ENCODE results near the gene TSLP.

TSLP gene

DNA sequence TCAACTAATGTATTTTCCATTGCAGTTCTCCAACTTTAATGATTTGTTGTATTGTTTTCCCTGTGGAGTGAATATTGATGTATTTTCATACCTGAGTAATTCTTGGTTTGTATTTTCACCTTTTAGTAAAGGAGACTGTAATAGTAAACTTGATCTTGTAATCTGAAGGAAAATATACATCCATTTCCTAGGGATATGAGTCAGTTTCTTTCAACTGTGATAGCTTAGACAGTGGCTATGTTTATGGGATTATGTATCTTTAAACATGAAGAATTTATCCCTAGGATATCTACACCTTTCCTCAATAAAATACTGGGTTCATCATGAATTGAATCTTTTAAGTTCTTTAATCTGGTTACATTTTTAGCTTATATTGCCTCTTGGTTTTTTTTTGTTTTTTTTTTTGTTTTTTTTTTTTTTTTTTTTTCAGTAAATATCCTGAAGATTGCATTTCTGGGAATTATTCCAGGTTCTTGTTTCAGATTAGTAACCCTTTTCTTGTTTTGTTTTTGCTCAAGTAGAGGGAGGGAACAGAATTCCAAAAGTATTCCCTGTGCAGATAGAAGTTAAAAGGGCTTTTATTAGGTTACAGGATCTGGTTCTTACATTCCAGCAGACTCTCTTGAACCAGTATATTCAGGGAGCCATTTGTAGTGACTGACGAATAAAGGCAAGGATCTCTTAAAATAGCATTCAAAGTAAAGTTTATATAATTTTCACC lies 27.7 kb downstream of the TSLP start:
- no peak for DNase-seq (ENCODE audit: low spot score)

DNA sequence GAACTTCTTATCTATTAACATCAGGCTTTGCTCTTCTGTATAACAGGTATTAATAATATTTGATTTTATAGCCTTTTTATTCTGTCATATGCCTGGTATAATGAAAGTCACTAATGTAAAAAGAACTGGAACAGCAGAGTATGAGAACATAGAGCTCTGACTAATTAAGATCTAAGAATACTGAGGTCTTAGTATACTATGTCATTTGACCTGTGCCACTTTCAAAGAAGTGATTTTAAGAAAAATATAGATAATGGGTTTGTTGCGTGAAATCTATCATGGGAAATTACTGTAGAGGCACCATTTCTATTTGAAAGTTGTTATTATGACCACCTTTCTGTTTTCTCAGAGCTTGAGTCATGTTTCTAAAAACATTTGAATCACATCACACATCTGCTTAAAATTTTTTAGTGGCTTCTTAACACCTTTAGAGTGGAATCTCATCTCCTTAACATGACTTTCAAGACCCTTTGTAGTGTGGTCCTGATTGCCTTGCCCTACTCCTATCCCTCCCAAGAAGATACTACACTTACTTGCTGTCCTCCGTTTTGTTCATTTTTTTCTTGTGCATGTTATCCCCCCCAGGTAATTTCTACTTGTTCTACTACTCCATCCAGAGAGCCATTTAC lies 34.9 kb downstream of the TSLP start:
- no peak for DNase-seq (ENCODE audit: low spot score)

DNA sequence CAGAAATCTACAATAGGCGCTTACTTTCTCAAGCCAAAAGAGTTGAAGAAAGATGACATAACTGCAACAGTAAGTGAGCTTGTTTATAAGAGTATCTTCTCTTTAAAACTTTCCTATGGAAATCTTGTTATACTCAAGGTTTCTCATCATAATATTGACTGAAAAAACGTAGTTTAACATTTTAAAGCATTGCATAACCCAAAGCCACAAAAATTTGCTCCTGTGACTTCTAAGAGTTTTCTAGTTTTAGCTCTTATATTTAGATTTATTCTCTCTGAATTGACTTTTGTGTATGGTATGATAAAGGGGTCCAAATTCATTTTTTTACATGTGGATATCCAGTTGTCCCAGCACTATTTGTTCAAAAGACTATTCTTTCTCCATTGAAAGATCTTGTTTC lies 35.9 kb downstream of the TSLP start:
- DNase-seq (ENCODE audit: low spot score), result no peak

DNA sequence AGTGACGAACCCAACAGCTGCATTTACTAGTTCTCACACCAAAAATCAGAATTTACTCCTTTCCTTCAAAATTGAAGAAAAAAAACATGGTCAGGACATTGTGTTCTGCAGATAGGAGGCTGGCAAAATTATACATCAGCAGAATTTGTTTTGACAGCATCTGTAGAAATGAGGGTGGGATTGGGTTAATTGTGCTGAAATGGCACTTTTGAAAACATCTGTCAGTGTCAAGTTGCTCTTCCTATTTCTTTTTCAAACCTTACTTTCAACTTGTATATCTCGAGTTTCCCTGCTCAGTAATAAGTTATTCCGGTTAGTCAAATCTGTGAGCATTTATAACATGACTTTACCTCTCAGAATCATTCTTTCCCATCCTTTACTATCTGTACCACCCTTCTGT lies 40.4 kb downstream of the TSLP start:
- no peak for DNase-seq (ENCODE audit: low spot score)

DNA sequence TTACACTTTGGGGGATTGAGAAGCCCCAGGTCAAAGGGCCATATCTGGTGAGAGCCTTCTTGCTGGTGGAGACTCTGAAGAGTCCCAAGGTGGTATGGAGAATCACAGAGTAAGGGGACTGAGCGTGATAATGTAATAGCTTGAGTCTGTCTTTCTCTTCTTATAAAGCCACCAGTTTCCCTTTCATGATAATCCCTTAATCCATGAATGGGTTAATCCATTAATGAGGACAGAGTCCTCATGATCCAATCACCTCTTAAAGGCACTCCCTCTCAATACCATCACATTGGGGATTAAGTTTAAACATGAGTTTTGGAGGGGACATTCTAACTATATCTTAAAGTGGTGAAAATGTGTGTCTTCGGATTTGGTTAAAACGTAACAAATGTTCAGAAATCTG lies 42.2 kb downstream of the TSLP start:
- DNase-seq (ENCODE audit: low spot score), result no peak

DNA sequence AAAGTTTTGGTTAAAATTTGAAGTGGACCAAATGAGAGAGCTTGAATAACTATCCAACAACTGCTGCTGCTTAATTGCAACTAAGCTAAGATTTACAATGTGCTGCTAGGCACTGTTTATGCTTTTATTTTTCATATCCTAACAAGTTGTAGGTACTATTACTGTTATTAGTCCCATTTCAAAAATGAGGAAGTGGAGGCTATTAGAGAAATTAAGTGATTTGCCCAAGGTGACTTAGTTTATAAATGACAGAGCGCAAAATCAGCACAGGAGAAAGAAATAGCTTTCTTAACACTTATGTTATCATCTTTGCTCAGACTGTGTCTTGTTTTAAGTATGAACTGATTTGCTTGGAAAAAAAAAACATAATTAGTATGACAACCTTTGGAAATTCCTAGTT lies 43.7 kb downstream of the TSLP start:
- no peak for DNase-seq (ENCODE audit: low spot score)

DNA sequence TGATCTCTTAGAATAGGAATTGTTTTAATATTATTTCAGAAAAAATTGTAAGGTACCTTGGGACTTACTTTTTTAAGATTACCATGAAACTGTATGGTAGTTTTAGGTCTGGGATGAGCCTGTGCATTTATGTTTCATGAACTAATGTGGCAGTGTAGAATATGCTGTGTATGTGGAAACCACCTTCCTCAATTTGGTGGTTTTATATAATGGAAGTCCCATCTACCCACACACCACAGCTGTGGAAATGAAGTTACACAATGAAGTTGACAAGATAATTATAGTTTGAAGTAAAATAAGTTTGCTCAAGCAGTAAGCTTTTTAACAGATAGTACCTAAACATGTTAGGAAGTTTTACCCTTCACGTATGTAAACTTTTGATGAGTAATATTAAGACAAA lies 45.0 kb downstream of the TSLP start:
- DNase-seq (ENCODE audit: low spot score), result no peak

DNA sequence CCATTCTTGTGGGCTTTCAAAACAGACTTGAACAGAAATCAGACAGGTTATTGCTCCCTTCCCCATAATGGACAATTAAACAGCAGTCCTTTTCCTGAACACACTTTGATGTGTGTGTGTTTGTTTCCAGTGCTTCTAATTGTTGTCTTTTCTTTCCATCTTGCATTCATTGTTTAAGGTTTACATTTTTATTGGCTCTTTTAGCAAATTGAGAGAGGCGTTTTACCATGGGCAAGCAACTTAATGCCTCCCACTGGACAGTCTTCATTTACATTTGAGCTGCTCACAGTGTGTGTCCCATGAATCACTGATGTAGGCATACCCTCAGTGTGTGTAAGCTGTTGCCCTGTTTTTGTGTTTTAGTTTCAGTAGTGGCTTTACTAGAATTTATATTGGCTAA lies 45.6 kb downstream of the TSLP start:
- DNase-seq (ENCODE audit: low spot score), result no peak

DNA sequence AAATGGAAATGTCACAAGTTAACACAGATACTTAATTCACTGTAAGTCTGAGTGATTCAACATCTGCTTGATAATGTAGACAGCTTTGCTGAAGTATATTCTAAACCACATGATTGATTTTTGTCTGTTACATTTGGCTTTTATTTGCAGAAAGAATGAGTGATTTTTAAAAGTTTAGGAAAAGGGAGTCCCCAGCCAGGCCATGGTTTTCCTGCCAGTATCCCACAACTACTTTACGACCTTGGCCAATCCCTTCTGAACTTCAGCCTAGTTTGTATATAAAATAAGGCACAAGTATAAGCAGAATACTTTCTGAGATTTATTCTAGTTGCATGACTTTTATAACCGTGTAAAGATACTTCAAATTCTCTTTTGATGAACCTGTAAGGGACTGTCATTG lies 47.7 kb downstream of the TSLP start:
- DNase-seq (ENCODE audit: low spot score), result no peak

DNA sequence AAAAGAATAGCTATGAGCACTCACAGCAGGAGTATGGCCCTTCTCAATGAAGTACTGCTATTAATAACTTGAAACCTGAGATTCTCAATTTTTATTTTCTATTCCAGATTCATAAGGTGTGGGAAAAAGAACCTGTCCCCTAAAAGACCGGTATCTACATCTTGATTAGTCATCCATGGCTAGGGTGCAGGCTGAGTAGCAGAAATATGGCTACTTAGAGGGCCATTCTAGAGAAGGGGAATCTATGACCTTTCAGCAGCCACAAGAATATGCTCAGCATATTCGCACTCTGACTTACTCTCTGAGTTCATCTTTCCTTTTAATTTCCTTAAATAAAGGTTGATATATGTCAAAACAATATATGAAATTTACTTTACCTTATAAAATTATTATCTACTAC lies 48.3 kb downstream of the TSLP start:
- no peak for DNase-seq (ENCODE audit: low spot score)

DNA sequence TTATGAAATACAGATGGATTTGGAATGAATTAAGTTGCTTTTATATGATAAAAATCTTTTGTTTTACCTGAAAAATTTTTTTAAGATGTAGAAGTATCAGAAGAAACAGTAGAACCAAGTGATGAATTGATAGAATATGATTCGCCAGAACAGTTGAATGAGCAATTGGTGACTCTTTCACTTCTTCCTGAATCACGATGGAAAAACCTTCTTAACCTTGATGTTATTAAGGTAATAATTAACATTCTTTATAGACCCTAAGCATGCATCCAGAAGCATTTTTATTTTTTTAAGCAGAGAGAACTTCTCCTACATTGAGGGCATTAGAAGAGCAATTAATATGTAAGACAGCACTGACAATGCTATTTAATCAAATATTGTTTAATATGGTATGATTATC lies 49.4 kb downstream of the TSLP start:
- DNase-seq (ENCODE audit: low spot score), result peak; percentile 75

DNA sequence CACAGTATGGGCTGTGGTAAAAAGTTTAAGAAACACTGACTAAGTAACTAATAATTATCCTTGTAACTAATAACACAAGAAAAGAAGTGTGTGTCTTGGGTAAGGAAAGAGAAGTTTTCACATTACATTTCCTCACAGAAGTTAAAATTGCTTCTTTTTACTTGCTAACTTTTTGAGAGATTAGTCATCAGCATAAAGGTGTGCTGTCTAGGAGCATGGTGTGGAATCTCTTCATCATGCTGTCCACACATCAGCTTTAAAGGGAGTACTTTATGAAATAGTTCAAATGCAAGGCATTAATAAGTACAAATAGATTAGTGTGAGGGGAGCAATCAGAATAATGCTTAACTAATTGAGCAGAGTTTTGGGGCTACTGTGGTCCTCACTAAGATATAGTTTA lies 50.4 kb downstream of the TSLP start:
- DNase-seq (ENCODE audit: low spot score), result peak; percentile 61

DNA sequence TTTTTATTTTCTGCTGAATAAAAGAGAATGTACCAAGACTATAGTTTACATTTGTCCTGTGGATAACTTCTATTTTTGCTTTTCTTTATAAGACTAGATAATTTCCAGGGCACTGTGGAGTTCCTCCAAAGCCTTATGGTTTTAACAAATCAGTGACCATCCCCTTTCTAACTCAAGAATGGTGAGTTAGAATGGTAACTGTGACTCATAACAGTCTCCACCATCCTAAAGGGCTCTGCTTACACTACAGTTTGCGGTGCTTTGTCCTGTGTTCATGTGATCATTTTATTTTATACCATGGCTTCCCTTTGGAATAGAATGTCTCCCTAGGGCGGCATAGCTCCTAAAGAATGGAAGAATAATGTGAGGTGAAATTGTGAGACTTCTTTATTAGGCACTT lies 50.9 kb downstream of the TSLP start:
- DNase-seq (ENCODE audit: low spot score), result peak; percentile 18

DNA sequence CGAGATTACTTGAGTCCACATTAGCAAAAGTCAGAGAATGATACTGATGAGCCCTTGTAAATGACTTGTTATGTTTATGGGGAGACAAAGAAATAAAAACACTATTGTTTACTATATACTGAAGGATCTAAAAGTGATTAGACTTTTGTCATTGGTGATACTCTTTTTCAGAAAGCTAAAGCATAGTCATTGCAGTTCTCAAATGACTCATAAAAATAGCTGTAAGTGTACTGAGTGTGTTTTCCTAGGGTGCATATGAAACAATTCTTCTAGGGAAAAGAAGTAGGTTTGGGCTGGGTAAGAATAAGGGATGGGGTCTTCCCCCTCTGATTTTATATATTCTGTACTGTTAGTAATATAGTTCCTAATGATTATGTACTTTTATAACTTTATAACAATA lies 53.3 kb downstream of the TSLP start:
- peak; percentile 15 for DNase-seq (ENCODE audit: low spot score)

DNA sequence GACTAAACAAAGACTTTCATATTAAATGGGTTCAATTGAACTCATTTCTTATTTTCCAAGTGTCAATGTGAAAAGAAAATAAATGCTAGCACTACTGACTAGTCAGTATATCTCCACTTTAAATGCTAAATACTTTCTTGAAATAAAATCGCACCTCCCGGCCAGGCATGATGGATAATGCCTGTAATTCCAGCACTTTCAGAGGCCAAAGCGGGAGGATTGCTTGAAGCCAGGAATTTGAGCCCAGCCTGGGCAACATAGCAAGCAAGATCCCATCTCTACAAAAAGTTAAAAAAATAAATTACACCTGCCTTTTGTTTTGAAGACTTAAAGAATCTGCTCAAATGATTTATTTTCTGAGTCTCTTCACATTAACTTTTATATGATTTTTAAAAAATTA lies 55.4 kb downstream of the TSLP start:
- DNase-seq (ENCODE audit: low spot score), result no peak
